Cardiac ventricle fibroblast (primary cell): Measurements from ENCODE around the gene CRBN. TPM values are rescaled to one million over a fixed set of nuclear protein-coding genes. Genes with fewer than 3 reads are reported as not detected.

Experiments
- total RNA-seq: library from RNA; depleted of rRNA; stranded (reverse); fragments of >200 nt; gene quantifications from 2 replicates; pipeline ENCODE4 v1.2.3, GENCODE V29; 2015

The CRBN gene
- 40.8 and 47.9 TPM in 2 replicates for total RNA-seq

DNA sequence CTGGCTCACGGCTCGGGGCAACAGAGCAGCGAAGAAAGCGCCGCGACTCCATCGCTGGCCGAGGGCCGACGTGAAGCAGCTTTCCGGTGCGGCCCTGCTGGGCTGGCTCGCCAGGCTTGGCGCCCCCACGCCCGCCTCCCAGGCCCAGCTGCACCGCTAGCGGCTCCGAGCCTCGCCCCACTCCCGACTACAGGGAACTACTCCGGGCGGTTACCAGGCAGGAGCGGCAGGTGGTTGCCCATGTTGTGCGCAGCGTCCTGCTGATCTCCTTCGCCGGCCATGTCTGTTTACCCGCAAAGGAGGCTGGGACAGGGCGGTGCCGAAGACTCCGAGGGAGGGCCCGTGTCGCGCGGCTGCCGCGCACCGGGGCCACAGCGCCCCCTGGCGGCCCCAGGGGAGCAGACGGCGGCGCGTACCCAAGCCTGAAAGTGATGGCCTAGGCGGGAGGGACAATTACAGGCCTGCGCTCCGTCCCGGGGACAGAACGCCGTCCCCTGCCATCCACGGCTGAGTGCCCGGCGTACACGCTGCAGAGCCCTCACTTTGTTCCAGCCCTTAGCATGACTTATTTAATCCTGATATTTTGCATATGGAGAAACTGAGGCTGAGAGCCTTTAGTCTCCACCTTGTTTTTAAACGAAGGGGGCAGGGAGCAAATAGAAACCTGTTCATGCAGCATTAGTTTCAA, at the start of gene CRBN:
CRBN (minus strand) TSS at position 285 of the 688 bp plus-strand sequence; CDS start at position 281, 4 bp downstream.

DNA sequence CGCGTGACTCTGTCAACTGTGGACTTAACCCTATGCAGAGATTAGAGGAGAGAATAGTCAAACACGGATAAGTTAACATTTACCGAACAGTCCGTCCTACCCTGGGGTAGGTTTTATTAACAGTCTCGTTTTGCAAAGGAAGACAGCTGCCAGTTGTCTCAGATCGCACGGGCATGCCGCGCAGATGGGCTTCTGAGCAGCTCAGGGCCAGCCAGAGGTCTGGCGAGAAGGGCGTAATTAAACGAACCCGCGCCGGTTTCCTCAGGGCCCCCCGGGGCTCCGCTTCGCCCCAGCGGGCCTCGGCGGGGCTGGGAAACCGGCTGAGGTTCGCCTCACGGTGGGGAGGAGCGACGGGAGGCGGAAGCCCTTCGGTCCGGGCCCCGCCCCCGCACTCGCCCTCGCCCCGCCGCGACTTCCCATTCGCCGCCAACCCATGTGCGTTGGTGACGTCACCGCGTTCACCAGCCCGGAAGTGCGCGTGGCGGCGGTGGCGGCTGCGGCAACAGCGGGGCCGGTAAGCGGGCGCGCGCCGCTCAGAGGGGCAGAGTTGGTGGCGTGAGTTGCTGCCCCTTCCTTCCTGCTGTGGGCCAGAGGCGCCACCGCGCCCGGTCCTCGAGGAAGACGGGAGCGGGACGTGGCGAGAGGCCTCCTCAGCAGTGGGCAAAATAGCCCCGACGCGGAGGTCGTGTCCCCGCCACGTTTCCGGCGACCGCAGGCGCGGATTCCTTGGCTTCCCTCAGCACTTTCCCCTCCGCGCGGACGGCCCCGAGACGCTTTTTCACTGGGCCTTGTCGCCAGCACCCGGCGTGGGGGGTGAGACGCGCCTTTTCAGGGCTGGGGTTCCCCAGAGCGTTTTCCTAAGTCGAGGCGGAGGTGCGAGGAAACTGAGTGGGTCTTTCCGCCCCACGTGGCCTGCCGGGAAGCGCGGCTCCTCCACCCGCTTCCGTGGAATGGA, 52.7 kb downstream of the CRBN start, which contains the start of gene TRNT1:
TRNT1 (plus strand) TSS at position 464 of the 955 bp plus-strand sequence. CDS start 2,101 bp downstream, outside the sequence.

DNA sequence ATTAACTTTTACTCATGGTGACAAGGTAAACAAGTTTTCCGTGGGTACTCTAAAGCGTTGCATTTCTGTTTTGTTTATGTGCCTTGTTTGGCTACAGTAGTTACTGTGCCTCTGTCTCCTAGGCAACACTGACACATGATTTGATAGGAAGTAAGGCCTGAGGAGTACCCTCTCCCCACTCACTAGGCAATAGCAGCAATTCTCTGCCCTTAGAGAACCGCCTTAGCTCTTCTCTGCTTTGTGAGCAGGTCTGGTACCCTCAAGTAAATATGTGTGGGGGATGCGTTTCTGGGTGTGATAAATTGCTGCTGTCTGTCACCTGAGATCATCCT, 69.2 kb downstream of the CRBN start, which contains the start of gene IL5RA:
IL5RA (minus strand) TSS at position 76 of the 332 bp plus-strand sequence. CDS start 5,390 bp downstream, outside the sequence.

Other genes with a start within 250 kb of the CRBN start
- gene IL5RA, start 69.3 kb downstream of the CRBN start, total RNA-seq = not detected in 2 replicates
- gene TRNT1, start 52.8 kb downstream of the CRBN start, total RNA-seq = 11.4 and 13.9 TPM in 2 replicates